ENCODE results near the gene RNU6-9. TPM values are rescaled to one million over a fixed set of nuclear protein-coding genes. Genes with fewer than 3 reads are reported as not detected.

RNU6-9 gene
- total RNA-seq, 2 donors from 2014 or later = not detected

GRCh38 chr19:858284-858683 lies 35.0 kb upstream of the RNU6-9 start:
- DNase-seq (ENCODE audit: low spot score) = no peak
- TF ChIP-seq POLR2AphosphoS5 (IDR thresholded peaks at IDR 0.05) (no peak), POLR2A (IDR thresholded peaks at IDR 0.05) (no peak), CTCF (IDR thresholded peaks at IDR 0.05) (no peak)
- Histone ChIP-seq H3K27me3 (replicated peaks; ENCODE audit: insufficient read depth) (no peaks in the 10 kb centered on the region), H3K27ac (no peak overlapping the region), H3K9me3 (no peaks in the 10 kb centered on the region), H3K4me3 (no peak overlapping the region), H3K36me3 (no peaks in the 10 kb centered on the region), H3K4me1 (replicated peaks) (no peaks in the 10 kb centered on the region)
- intact Hi-C loops (cut with DNase I) = loop anchor here (5.0 kb wide), 1 partner anchor 56 kb away; no protein-coding TSS in a partner anchor
- 83% methylated on average over 9 of the region's 9 CpGs for WGBS

- peak within 1 kb of the TSS; percentile 25 for H3K4me3 ChIP-seq
- DNase-seq (ENCODE audit: low spot score) = no peak
- no peaks in the 10 kb centered on the region for H3K36me3 ChIP-seq
- no peaks in the 10 kb centered on the region for H3K27me3 ChIP-seq (replicated peaks; ENCODE audit: insufficient read depth)
- peak within 1 kb of the TSS in 1 of 2 donors; percentile 63 for H3K27ac ChIP-seq
- H3K9me3 ChIP-seq = no peaks in the 10 kb centered on the region
- no peaks in the 10 kb centered on the region for H3K4me1 ChIP-seq (replicated peaks)
- intact Hi-C loops (cut with DNase I) = loop anchor here (5.0 kb wide), 1 partner anchor 57 kb away; no protein-coding TSS in a partner anchor
- TF ChIP-seq POLR2AphosphoS5 (IDR thresholded peaks at IDR 0.05) (no peak), POLR2A (IDR thresholded peaks at IDR 0.05) (no peak), CTCF (IDR thresholded peaks at IDR 0.05) (no peak)
- WGBS = 34% methylated on average over 24 of the region's 24 CpGs
Measured at GRCh38 chr19:858868-859843, 34.1 kb upstream of the RNU6-9 start, which contains the start of gene CFD. Gene CFD (plus strand): TSS chr19:859664. CDS start chr19:859690, 26 bp downstream.

GRCh38 chr19:861141-861755 lies 32.0 kb upstream of the RNU6-9 start:
- no peak for DNase-seq (ENCODE audit: low spot score)
- 49% methylated on average over 23 of the region's 35 CpGs for WGBS
- H3K4me3 ChIP-seq = no peak overlapping the region
- H3K9me3 ChIP-seq = no peaks in the 10 kb centered on the region
- H3K27ac ChIP-seq = no peak overlapping the region
- H3K36me3 ChIP-seq = no peaks in the 10 kb centered on the region
- H3K27me3 ChIP-seq (replicated peaks; ENCODE audit: insufficient read depth) = no peaks in the 10 kb centered on the region
- no peaks in the 10 kb centered on the region for H3K4me1 ChIP-seq (replicated peaks)
- no peak for TF ChIP-seq POLR2A (IDR thresholded peaks at IDR 0.05)
- intact Hi-C loops (cut with DNase I) = no loop called here

- Histone ChIP-seq H3K4me3 (no peak overlapping the region), H3K27me3 (replicated peaks; ENCODE audit: insufficient read depth) (no peaks in the 10 kb centered on the region), H3K27ac (no peak overlapping the region), H3K4me1 (replicated peaks) (no peaks in the 10 kb centered on the region), H3K36me3 (no peaks in the 10 kb centered on the region), H3K9me3 (no peaks in the 10 kb centered on the region)
- TF ChIP-seq POLR2AphosphoS5 (IDR thresholded peaks at IDR 0.05) = no peak
- 19% methylated on average over 59 of the region's 60 CpGs for WGBS
- DNase-seq (ENCODE audit: low spot score) = no peak
- intact Hi-C loops (cut with DNase I) = loop anchor here (2.0 kb wide), 1 partner anchor 59 kb away; no protein-coding TSS in a partner anchor
Measured at GRCh38 chr19:861756-862580, 31.3 kb upstream of the RNU6-9 start.

- Histone ChIP-seq H3K27ac (no peak overlapping the region), H3K36me3 (no peaks in the 10 kb centered on the region), H3K9me3 (no peaks in the 10 kb centered on the region), H3K4me3 (no peak overlapping the region), H3K27me3 (replicated peaks; ENCODE audit: insufficient read depth) (no peaks in the 10 kb centered on the region), H3K4me1 (replicated peaks) (no peaks in the 10 kb centered on the region)
- TF ChIP-seq POLR2A (IDR thresholded peaks at IDR 0.05) (no peak), POLR2AphosphoS5 (IDR thresholded peaks at IDR 0.05) (no peak), CTCF (IDR thresholded peaks at IDR 0.05) (no peak)
- 22% methylated on average over 46 of the region's 48 CpGs for WGBS
- intact Hi-C loops (cut with DNase I) = loop anchor here (2.0 kb wide), 1 partner anchor 58 kb away; no protein-coding TSS in a partner anchor
- DNase-seq (ENCODE audit: low spot score) = no peak
Measured at GRCh38 chr19:862581-863314, 30.5 kb upstream of the RNU6-9 start.
